SK-N-SH (cell line): ENCODE measurements around the gene TMEM131L. TPM values are rescaled to one million over a fixed set of nuclear protein-coding genes. Genes with fewer than 3 reads are reported as not detected.

Source experiments
- CTCF ChIA-PET: fragments of 300-600, 350-600 bp; formaldehyde crosslinking; extraction: SDS; loops from one replicate; lab custom pipeline; 2021; lab: Yijun Ruan, JAX
- POLR2A ChIA-PET: fragments of 350-600 bp; sonication (Branson Sonifier 250); formaldehyde crosslinking; extraction: SDS; loops from one replicate; lab custom pipeline; 2020; ENCODE audit warnings: antibody characterized with exemption, inconsistent platforms; lab: Yijun Ruan, JAX
- DNase-seq: peaks from one replicate; pipeline ENCODE4 v3.0.0; 2012
- H2AFZ ChIP-seq: fragments of 200-600 bp; sonication (generic); 2 replicates; pipeline ENCODE4 v1.8.1; 2016; ENCODE audit warnings: antibody characterized with exemption, mild to moderate bottlenecking, low read depth
- H3F3A ChIP-seq: fragments of 200-600 bp; sonication (generic); replicated peaks from 2 replicates; pipeline ENCODE3; 2016; ENCODE audit warnings: antibody characterized with exemption, mild to moderate bottlenecking; ENCODE audit not compliant: insufficient read depth
- H3K27ac ChIP-seq, 2 experiments: fragments of 200-500 bp in 1 of 2; fragments of 200-600 bp in 1 of 2; sonication (Bioruptor generic) in 1 of 2; sonication (generic), shearing (Covaris generic) in 1 of 2; 2 replicates each; pipeline versions ENCODE4 v1.5.1 to v1.6.1; 2014 to 2016; ENCODE audit warnings: low read depth in 2 of 2, inconsistent platforms in 1 of 2, low read length in 1 of 2, mild to moderate bottlenecking in 1 of 2, mixed read lengths in 1 of 2
- H3K27me3 ChIP-seq: fragments of 200-600 bp; sonication (generic), shearing (Covaris generic); 2 replicates; pipeline ENCODE4 v1.6.1; 2016; ENCODE audit warnings: mixed run types; ENCODE audit not compliant: insufficient read depth
- H3K36me3 ChIP-seq, 2 experiments: fragments of 200-500 bp in 1 of 2; fragments of 200-600 bp in 1 of 2; sonication (Bioruptor generic) in 1 of 2; sonication (generic) in 1 of 2; replicated peaks in 1 of 2; 2 replicates each; pipeline versions ENCODE3 to v1.5.1; 2014 to 2016; ENCODE audit warnings: low read length in 1 of 2, mild to moderate bottlenecking in 1 of 2; ENCODE audit not compliant: insufficient read depth in 2 of 2, control insufficient read depth in 1 of 2
- H3K4me1 ChIP-seq, 2 experiments: fragments of 200-500 bp in 1 of 2; fragments of 200-600 bp in 1 of 2; sonication (Bioruptor generic) in 1 of 2; sonication (generic), shearing (Covaris generic) in 1 of 2; 2 replicates each; pipeline versions ENCODE4 v1.5.1 to v1.6.1; 2014 to 2016; ENCODE audit warnings: low read depth in 1 of 2, low read length in 1 of 2, mixed run types in 1 of 2; ENCODE audit not compliant: insufficient read depth in 2 of 2, control insufficient read depth in 1 of 2
- H3K4me2 ChIP-seq: fragments of 200-600 bp; sonication (generic), shearing (Covaris generic); 2 replicates; pipeline ENCODE4 v1.6.1; 2017; ENCODE audit warnings: mixed run types
- H3K4me3 ChIP-seq, 2 experiments: fragments of 200-500 bp in 1 of 2; fragments of 200-600 bp in 1 of 2; sonication (Bioruptor generic) in 1 of 2; sonication (generic), shearing (Covaris generic) in 1 of 2; 2 replicates each; pipeline versions ENCODE4 v1.5.1 to v1.8.1; 2014 to 2016; ENCODE audit warnings: low read depth in 2 of 2, inconsistent platforms in 1 of 2, low read length in 1 of 2, mild to moderate bottlenecking in 1 of 2, mixed read lengths in 1 of 2, moderate library complexity in 1 of 2
- H3K79me2 ChIP-seq: fragments of 200-600 bp; sonication (generic); 2 replicates; pipeline ENCODE4 v1.8.1; 2017; ENCODE audit warnings: mild to moderate bottlenecking; ENCODE audit not compliant: insufficient read depth
- H3K9ac ChIP-seq: fragments of 200-600 bp; sonication (generic); 2 replicates; pipeline ENCODE4 v1.6.1; 2017; ENCODE audit warnings: mixed run types
- H3K9me2 ChIP-seq: fragments of 200-600 bp; sonication (generic); 2 replicates; pipeline ENCODE4 v1.6.1; 2017; ENCODE audit warnings: mixed run types
- H3K9me3 ChIP-seq: fragments of 200-600 bp; sonication (generic); 2 replicates; pipeline ENCODE4 v1.6.1; 2017; ENCODE audit warnings: mixed run types, mild to moderate bottlenecking, moderate library complexity
- H4K20me1 ChIP-seq: fragments of 200-600 bp; sonication (generic); 2 replicates; pipeline ENCODE4 v1.6.1; 2017; ENCODE audit warnings: mild to moderate bottlenecking, mixed run types; ENCODE audit not compliant: insufficient read depth
- ELF1 ChIP-seq: IDR thresholded peaks from 2 replicates; pipeline ENCODE4 v1.4.0; 2012
- FOSL2 ChIP-seq: IDR thresholded peaks from 2 replicates; pipeline ENCODE4 v1.4.0; 2012; ENCODE audit warnings: low read depth, mild to moderate bottlenecking, moderate library complexity, borderline replicate concordance
- FOXJ3 ChIP-seq: sonication (generic); formaldehyde crosslinking; IDR thresholded peaks from 2 replicates; pipeline ENCODE4 v1.5.1; 2020; ENCODE audit warnings: mild to moderate bottlenecking, missing genetic modification reagents
- FOXM1 ChIP-seq: IDR thresholded peaks from 2 replicates; pipeline ENCODE4 v1.4.0; 2012; ENCODE audit warnings: low read depth, mild to moderate bottlenecking
- JUND ChIP-seq: IDR thresholded peaks from 2 replicates; pipeline ENCODE4 v1.4.0; 2012
- MXI1 ChIP-seq: IDR thresholded peaks from 2 replicates; pipeline ENCODE4 v1.6.1; 2012; ENCODE audit warnings: mild to moderate bottlenecking, low read depth, low read length, improper control_type of control experiment
- NFIC ChIP-seq: IDR thresholded peaks from 2 replicates; pipeline ENCODE4 v1.4.0; 2012; ENCODE audit warnings: borderline replicate concordance
- NRF1 ChIP-seq: IDR thresholded peaks from 2 replicates; pipeline ENCODE4 v1.6.1; 2012; ENCODE audit warnings: low read depth, mild to moderate bottlenecking, low read length
- PBX3 ChIP-seq: IDR thresholded peaks from 2 replicates; pipeline ENCODE4; 2012
- POLR2AphosphoS5 ChIP-seq: IDR thresholded peaks from 2 replicates; pipeline ENCODE4 v1.6.1; 2012; ENCODE audit warnings: low read depth, low read length
- RCOR1 ChIP-seq: fragments of 150-350 bp; IDR thresholded peaks from 2 replicates; pipeline ENCODE4 v1.6.1; 2017; ENCODE audit warnings: antibody characterized with exemption, low read length
- REST ChIP-seq: IDR thresholded peaks from 2 replicates; pipeline ENCODE4 v1.6.1; 2012; ENCODE audit warnings: mild to moderate bottlenecking, low read depth, low read length, moderate library complexity
- RFX5 ChIP-seq: IDR thresholded peaks from 2 replicates; pipeline ENCODE4 v1.6.1; 2012; ENCODE audit warnings: mild to moderate bottlenecking, improper control_type of control experiment, low read length
- RXRA ChIP-seq: IDR thresholded peaks from 2 replicates; pipeline ENCODE4 v1.4.0; 2012; ENCODE audit warnings: low read depth, mild to moderate bottlenecking, borderline replicate concordance
- TCF12 ChIP-seq: IDR thresholded peaks from 2 replicates; pipeline ENCODE4 v1.4.0; 2012
- YY1 ChIP-seq: IDR thresholded peaks from 2 replicates; pipeline ENCODE4 v1.4.0; 2012; ENCODE audit warnings: low read depth, mild to moderate bottlenecking
- WGBS: methylation state at CpG from one replicate; pipeline ENCODE4 v1.1.6; 2017; ENCODE audit warnings: low lambda C conversion rate; 5-methylcytosine and 5-hydroxymethylcytosine counted together
- polyA plus RNA-seq, 3 experiments: library from polyadenylated mRNA; depleted of rRNA; stranded (reverse); fragments of >200 nt; gene quantifications; 2 replicates each; pipeline ENCODE4 v1.2.3, GENCODE V29; 2012
- TF ChIP-seq, protein P1 (sequence below): fragments of 150-350 bp; IDR thresholded peaks from 2 replicates; pipeline ENCODE4 v1.6.1; 2017; ENCODE audit warnings: antibody characterized with exemption, low read length, low read depth, borderline replicate concordance
- TF ChIP-seq, protein P2 (sequence below): IDR thresholded peaks from 2 replicates; pipeline ENCODE4 v1.4.0; 2012; ENCODE audit warnings: low read depth, borderline replicate concordance
- TF ChIP-seq, protein P3 (sequence below): IDR thresholded peaks from 2 replicates; pipeline ENCODE4 v1.4.0; 2012; ENCODE audit warnings: low read depth, borderline replicate concordance

TMEM131L gene
- polyA plus RNA-seq, 1 of the 3 experiments (the other 2 are of a cell fraction) = 6.2 TPM

- Histone ChIP-seq H3K27me3 (no peaks in the 10 kb centered on the region), H3K4me3 (no peak overlapping the region), H3K9ac (no peak overlapping the region), H3K36me3 (peaks cover 7 to 8% of the 10 kb centered on the region in 2 experiments), H3K9me2 (no peaks in the 10 kb centered on the region), H3K79me2 (no peaks in the 10 kb centered on the region), H3K4me2 (no peak overlapping the region), H4K20me1 (no peaks in the 10 kb centered on the region), H3K4me1 (peaks cover 0 to 6% of the 10 kb centered on the region in 2 experiments; a peak in 2 of 4 replicates), H2AFZ (no peak overlapping the region), H3K9me3 (no peaks in the 10 kb centered on the region), H3K27ac (no peak overlapping the region), H3F3A (no peaks in the 10 kb centered on the region)
- DNase-seq = no peak
- no peak for TF ChIP-seq YY1
- TF ChIP-seq, protein P1, sequence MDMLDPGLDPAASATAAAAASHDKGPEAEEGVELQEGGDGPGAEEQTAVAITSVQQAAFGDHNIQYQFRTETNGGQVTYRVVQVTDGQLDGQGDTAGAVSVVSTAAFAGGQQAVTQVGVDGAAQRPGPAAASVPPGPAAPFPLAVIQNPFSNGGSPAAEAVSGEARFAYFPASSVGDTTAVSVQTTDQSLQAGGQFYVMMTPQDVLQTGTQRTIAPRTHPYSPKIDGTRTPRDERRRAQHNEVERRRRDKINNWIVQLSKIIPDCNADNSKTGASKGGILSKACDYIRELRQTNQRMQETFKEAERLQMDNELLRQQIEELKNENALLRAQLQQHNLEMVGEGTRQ = no peak
- no peak for TF ChIP-seq FOXM1
- TF ChIP-seq RXRA = no peak
- no peak for TF ChIP-seq RFX5
- TF ChIP-seq FOXJ3 = no peak
- no peak for TF ChIP-seq POLR2AphosphoS5
- no peak for TF ChIP-seq PBX3
- TF ChIP-seq MXI1 = no peak
- TF ChIP-seq NRF1 = no peak
- no peak for TF ChIP-seq TCF12
- TF ChIP-seq JUND = no peak
- no peak for TF ChIP-seq REST
- no peak for TF ChIP-seq ELF1
- TF ChIP-seq FOSL2 = no peak
- TF ChIP-seq NFIC = no peak
- TF ChIP-seq, protein P2, sequence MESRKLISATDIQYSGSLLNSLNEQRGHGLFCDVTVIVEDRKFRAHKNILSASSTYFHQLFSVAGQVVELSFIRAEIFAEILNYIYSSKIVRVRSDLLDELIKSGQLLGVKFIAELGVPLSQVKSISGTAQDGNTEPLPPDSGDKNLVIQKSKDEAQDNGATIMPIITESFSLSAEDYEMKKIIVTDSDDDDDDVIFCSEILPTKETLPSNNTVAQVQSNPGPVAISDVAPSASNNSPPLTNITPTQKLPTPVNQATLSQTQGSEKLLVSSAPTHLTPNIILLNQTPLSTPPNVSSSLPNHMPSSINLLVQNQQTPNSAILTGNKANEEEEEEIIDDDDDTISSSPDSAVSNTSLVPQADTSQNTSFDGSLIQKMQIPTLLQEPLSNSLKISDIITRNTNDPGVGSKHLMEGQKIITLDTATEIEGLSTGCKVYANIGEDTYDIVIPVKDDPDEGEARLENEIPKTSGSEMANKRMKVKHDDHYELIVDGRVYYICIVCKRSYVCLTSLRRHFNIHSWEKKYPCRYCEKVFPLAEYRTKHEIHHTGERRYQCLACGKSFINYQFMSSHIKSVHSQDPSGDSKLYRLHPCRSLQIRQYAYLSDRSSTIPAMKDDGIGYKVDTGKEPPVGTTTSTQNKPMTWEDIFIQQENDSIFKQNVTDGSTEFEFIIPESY = no peak
- TF ChIP-seq, protein P3, sequence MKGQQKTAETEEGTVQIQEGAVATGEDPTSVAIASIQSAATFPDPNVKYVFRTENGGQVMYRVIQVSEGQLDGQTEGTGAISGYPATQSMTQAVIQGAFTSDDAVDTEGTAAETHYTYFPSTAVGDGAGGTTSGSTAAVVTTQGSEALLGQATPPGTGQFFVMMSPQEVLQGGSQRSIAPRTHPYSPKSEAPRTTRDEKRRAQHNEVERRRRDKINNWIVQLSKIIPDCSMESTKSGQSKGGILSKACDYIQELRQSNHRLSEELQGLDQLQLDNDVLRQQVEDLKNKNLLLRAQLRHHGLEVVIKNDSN = no peak
- no peak for TF ChIP-seq RCOR1
- 92% methylated on average over 2 of the region's 2 CpGs for WGBS
- ChIA-PET CTCF (interaction anchor here (0.8 to 3.7 kb wide), 8 partner anchors 9 to 500 kb away, joined by 3 to 20 read pairs (median 5); partner anchors contain the start of gene MND1), POLR2A (no interaction called here)
Measured at GRCh38 chr4:153582954-153583702, 117.0 kb downstream of the TMEM131L start.
